SH-SY5Y (cell line): ENCODE results near the gene GCNT3.

ENCODE experiments used
- GATA2 ChIP-seq: IDR thresholded peaks from 2 replicates; pipeline ENCODE4 v1.6.1; 2011; ENCODE audit warnings: mild to moderate bottlenecking, low read depth, low read length
- GATA3 ChIP-seq: IDR thresholded peaks from 2 replicates; pipeline ENCODE4 v1.6.1; 2011; ENCODE audit warnings: low read depth, mild to moderate bottlenecking, low read length, moderate library complexity

GRCh38 chr15:59594493-59594942, 17.1 kb upstream of the GCNT3 start:
- TF ChIP-seq GATA3 (no peak), GATA2 (no peak)
